ENCODE results near the gene CLASP1. TPM values are rescaled to one million over a fixed set of nuclear protein-coding genes. Genes with fewer than 3 reads are reported as not detected.
"Not testable (repeated sequence)": the region's sequence is repeated elsewhere in the genome, so short reads cannot be mapped to it uniquely, and the experiment has no call there.

The CLASP1 gene
- total and polyA plus RNA-seq, 8 donors, result 5.7 to 188 (median 20.8) TPM

DNA sequence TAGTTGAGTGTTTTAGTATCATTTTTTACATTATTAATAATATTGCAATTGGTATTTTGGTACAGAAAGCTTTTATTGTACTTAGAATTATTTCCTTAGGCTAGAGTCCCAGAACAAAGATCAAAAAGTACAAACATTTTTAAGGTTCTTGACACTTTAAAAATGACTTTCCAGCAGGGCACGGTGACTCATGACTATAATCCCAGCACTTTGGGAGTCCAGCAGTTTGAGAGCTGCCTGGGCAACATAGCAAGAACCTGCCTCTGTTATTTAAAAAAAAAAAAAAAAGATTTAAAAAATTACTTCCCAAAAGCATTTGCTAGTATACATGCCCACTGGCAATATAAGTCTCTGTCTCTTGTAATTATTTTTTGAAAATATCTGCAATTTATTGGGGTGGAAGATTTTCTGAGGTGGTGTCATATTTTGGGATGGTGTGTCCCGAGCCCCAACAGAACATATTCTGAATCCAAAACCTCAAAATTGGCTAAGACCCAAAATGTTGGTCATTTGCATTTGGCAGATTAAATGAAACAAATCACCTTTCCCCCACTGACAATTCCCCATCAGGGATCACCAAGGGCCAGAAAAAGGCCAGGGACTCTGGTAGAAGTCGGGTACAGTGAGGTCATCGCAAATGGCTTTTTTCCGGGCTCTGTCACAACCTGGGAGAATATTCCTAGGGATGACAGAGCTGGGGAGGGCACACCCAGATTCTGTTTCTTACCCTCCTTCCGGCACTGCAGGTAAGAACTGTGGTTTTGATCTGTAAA lies 45.3 kb upstream of the CLASP1 start:
- Histone ChIP-seq H3K4me3 (no peak overlapping the region), H3K36me3 (no peaks in the 10 kb centered on the region), H3K4me1 (peaks cover under 1 to 33% (median 15%) of the 10 kb centered on the region in 4 donors), H3K27ac (peak overlapping the region in 2 of 5 donors; percentile 8 to 14), H3K27me3 (no peaks in the 10 kb centered on the region), H3K9me3 (no peaks in the 10 kb centered on the region)
- TF ChIP-seq CTCF (IDR thresholded peaks at IDR 0.05) (no peak), EP300 (IDR thresholded peaks at IDR 0.05) (no peak), POLR2AphosphoS5 (IDR thresholded peaks at IDR 0.05) (no peak), POLR2A (IDR thresholded peaks at IDR 0.05) (no peak)
- intact Hi-C loops (cut with DNase I; ENCODE audit: low total_unique reads), result no loop called here
- no peak for DNase-seq
- WGBS, 5 donors, result 73 to 91% (median 85%) methylated on average over 6 of the region's 6 CpGs

DNA sequence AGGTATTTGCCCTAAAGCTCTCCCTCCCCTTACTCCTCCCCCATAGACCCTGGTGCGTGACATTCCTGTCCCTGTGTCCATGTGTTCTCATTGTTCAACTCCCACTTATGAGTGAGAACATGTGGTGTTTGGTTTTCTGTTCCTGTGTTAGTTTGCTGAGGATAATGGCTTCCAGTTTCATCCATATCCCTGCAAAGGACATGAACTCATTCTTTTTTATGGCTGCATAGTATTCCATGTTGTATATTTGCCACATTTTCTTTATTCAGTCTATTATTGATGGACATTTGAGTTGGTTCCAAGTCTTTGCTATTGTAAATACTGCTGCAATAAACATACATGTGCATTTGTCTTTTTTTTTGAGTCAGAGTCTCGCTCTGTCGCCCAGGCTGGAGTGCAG lies 41.3 kb upstream of the CLASP1 start:
- H3K4me1 ChIP-seq, result peaks cover 0 to 11% (median 5%) of the 10 kb centered on the region in 4 donors
- H3K4me3 ChIP-seq; intact Hi-C loops (cut with DNase I; ENCODE audit: low total_unique reads); H3K9me3 ChIP-seq; H3K27ac ChIP-seq; H3K27me3 ChIP-seq; H3K36me3 ChIP-seq; DNase-seq: not testable (repeated sequence)
- WGBS, 5 donors, result 96 to 100% (median 99%) methylated on average over 3 of the region's 3 CpGs

DNA sequence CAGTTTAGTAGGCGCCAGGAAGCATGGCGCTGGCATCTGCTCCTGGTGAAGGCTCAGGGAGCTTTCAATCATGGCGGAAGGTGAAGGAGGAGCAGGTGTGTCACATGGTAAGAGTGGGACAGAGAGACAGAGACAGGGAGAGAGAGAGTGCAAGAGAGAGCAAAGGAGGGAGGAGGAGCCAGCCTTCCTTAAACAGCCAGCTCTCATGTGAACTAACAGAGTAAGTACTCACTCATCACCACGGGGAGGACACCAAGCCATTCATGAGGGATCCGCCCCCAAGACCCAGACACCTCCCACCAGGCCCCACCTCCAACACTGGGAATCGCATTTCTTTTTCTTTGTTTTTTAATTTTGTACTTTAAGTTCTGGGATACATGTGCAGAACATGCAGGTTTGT lies 40.8 kb upstream of the CLASP1 start:
- Histone ChIP-seq H3K36me3 (no peaks in the 10 kb centered on the region), H3K27me3 (no peaks in the 10 kb centered on the region), H3K4me1 (peaks cover 0 to 11% (median 5%) of the 10 kb centered on the region in 4 donors), H3K9me3 (no peaks in the 10 kb centered on the region), H3K4me3 (no peak overlapping the region), H3K27ac (no peak overlapping the region)
- intact Hi-C loops (cut with DNase I; ENCODE audit: low total_unique reads), result no loop called here
- WGBS, 5 donors, result 84 to 92% (median 88%) methylated on average over 6 of the region's 6 CpGs
- TF ChIP-seq POLR2AphosphoS5 (IDR thresholded peaks at IDR 0.05), result no peak
- no peak for DNase-seq

- TF ChIP-seq POLR2AphosphoS5 (IDR thresholded peaks at IDR 0.05) (no peak), CTCF (IDR thresholded peaks at IDR 0.05) (peak in 2 of 7 experiments; percentile 25 to 26)
- intact Hi-C loops (cut with DNase I; ENCODE audit: low total_unique reads), result no loop called here
- Histone ChIP-seq H3K27ac (no peak overlapping the region), H3K4me3 (no peak overlapping the region), H3K27me3 (no peaks in the 10 kb centered on the region), H3K9me3 (no peaks in the 10 kb centered on the region), H3K4me1 (peaks cover 0 to 10% (median 4%) of the 10 kb centered on the region in 4 donors), H3K36me3 (no peaks in the 10 kb centered on the region)
- peak; percentile 27 to 82 for DNase-seq
- WGBS, 5 donors, result 33 to 48% (median 46%) methylated on average over 4 of the region's 4 CpGs
These were observed 40.1 kb upstream of the CLASP1 start for GRCh38 chr2:121689356-121689755.

- H3K36me3 ChIP-seq, result no peaks in the 10 kb centered on the region
- peaks cover 0 to 10% (median 4%) of the 10 kb centered on the region in 4 donors for H3K4me1 ChIP-seq
- TF ChIP-seq POLR2AphosphoS5 (IDR thresholded peaks at IDR 0.05), result no peak
- no peak for TF ChIP-seq EP300 (IDR thresholded peaks at IDR 0.05)
- TF ChIP-seq CTCF (IDR thresholded peaks at IDR 0.05), result no peak
- TF ChIP-seq POLR2A (IDR thresholded peaks at IDR 0.05), result no peak
- DNase-seq, result no peak
- peaks cover 0 to 2% (median under 1%) of the 10 kb centered on the region in 4 donors for H3K9me3 ChIP-seq
- 84 to 93% (median 89%) methylated on average over 2 of the region's 2 CpGs for WGBS, 5 donors
- no peaks in the 10 kb centered on the region for H3K27me3 ChIP-seq
- no peak overlapping the region for H3K4me3 ChIP-seq
- intact Hi-C loops (cut with DNase I; ENCODE audit: low total_unique reads), result no loop called here
- H3K27ac ChIP-seq, result no peak overlapping the region
These were observed 39.6 kb upstream of the CLASP1 start for GRCh38 chr2:121688820-121689219.

Data from stomach (tissue), 9 donors.